GM10266 (cell line): Measurements from ENCODE around the gene APOBEC3G.

Experiments
- DNase-seq: peaks from one replicate; pipeline ENCODE4 v3.0.0; 2012; ENCODE audit errors: extremely low spot score
- TF ChIP-seq, protein P1 (sequence below): IDR thresholded peaks from 2 replicates; pipeline ENCODE4 v1.5.1; 2012; ENCODE audit warnings: mild to moderate bottlenecking, low read depth; ENCODE audit not compliant: control insufficient read depth, insufficient read depth; ENCODE audit errors: missing control alignments

Gene APOBEC3G

DNA sequence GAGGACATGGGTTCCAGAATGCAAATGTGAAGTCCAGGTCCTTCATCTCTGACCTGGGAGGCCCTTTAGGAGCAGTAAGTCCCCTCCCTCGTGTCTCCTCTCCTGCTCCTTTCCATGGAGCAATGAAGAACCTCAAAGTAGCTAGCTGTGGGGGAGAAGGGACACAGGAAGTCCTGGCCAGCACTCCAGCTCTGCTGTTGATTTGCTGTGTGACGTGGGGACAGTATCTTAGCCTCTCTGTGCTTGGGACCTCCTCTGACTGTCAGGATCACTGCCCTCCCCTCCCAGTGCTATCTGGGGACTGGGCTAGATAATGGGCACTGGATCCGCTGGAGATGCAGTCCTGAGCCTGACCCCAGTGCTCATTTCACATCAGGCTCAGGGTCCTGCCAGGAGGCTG, 18.9 kb downstream of the APOBEC3G start:
- no peak for DNase-seq
- TF ChIP-seq, protein P1, sequence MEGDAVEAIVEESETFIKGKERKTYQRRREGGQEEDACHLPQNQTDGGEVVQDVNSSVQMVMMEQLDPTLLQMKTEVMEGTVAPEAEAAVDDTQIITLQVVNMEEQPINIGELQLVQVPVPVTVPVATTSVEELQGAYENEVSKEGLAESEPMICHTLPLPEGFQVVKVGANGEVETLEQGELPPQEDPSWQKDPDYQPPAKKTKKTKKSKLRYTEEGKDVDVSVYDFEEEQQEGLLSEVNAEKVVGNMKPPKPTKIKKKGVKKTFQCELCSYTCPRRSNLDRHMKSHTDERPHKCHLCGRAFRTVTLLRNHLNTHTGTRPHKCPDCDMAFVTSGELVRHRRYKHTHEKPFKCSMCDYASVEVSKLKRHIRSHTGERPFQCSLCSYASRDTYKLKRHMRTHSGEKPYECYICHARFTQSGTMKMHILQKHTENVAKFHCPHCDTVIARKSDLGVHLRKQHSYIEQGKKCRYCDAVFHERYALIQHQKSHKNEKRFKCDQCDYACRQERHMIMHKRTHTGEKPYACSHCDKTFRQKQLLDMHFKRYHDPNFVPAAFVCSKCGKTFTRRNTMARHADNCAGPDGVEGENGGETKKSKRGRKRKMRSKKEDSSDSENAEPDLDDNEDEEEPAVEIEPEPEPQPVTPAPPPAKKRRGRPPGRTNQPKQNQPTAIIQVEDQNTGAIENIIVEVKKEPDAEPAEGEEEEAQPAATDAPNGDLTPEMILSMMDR: no peak

DNA sequence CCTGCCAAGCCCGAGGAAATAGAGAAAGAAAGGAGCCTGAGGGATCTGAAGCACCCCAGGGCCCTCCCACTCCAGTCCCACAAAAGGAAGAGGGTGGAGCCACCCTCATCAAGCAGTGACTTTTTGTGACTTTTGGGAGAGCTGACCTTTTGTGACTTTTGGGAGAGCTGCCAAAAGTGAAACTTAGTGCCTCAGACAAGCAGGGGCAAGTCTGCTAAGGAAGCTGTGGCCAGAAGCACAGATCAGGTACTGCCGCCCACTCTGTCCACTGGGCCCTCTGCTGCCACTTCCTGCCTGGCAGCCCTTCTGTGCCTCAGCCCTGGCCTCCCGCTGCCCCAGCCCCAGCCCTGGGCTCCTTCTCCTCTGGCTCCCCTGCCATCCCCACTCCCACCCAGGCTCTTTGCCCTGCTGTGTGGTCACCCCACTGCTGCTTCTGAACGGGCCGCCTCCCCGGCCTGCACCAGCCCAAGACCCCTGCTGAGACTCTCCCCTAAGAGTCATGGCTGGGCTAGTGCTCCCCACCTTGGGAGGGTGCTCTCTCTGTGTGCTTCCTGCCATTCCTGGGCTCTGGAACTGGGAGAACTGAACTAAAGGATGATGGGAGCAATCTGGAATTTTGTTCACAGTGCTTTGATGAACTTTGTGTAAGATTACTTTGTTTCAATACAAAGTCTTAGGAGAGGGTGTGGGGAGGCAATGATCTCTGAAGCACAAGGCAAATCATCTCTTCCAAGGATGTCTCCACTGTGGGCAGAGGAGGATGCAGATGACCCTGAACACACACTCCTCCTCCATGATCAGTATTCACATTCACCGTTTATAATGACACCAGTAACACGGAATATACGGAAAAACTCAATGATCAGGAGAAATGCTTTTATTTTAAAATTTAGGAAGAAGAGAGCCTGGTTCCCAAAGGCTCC, 20.3 kb downstream of the APOBEC3G start, which contains the start of gene APOBEC3H:
TSS of gene APOBEC3H (plus strand) at position 147 of the 923 bp plus-strand sequence. CDS start 3,035 bp downstream, outside the sequence.
- TF ChIP-seq, protein P1: no peak
- DNase-seq: peak; percentile 54

DNA sequence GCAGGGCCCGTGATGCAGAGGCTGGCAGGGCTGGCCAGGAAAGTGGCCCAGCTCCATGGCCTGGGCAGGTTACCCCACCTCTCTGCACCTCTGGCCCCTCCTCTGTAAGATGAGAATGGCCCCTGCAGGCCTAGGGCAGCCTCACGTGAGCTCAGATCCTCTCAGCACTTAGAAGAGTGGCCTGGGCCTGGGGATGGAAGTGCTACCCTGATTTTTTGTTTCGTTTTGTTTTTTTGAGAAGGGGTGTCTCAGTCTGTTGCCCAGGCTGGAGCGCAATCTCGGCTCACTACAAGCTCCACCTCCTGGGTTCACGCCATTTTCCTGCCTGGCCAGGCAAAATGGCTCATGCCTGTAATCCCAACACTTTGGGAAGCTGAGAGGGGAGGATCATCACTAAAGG, 21.0 kb downstream of the APOBEC3G start:
- DNase-seq: peak; percentile 58
- TF ChIP-seq, protein P1: no peak

DNA sequence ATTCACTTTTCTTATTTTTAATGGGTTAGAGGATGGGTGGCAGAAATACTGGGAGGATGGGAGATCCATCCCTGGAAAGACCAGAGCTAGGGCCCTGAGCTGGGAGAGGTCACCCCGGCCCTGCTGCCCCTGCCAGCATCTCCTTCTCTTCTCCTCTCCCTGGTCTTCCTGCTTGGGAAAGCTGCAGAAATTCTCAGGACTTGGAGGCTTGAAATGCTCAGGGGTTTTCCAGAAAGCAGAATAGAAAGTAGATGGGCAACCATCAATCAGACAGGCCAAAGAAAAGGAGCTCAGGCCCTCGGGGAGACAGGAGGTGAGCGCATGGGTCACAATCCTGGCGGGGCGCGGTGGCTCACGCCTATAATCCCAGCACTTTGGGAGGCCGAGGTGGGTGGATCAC, 21.5 kb downstream of the APOBEC3G start:
- no peak for DNase-seq
- TF ChIP-seq, protein P1: no peak

DNA sequence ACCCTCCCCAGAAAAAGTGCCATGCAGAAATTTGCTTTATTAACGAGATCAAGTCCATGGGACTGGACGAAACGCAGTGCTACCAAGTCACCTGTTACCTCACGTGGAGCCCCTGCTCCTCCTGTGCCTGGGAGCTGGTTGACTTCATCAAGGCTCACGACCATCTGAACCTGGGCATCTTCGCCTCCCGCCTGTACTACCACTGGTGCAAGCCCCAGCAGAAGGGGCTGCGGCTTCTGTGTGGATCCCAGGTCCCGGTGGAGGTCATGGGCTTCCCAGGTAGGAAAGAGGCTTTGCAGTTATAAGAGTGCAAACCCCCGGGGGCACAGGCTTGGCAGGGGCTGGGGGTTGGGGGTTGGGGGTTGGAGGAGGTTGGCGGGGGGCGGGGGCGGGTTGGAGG, 24.2 kb downstream of the APOBEC3G start:
- no peak for DNase-seq
- TF ChIP-seq, protein P1: no peak

DNA sequence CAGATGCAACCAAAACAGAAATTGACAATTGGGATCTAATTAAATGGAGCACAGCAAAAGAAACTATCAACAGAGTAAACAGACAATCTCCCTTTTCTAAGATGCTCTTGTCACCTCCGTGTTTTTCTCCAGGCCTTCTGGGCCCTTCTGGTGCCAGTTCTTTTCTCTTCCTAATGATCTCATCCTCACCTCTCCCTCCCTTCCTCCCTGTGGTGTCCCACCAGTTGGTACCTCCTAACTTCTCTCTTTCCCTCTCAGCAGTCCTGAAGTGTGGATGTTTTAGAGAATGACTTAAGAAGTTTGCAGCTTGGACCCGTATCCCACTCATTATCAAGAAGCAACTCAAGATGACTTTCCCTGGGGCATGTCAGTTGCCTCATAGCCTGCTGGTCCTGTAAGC, 26.4 kb downstream of the APOBEC3G start:
- TF ChIP-seq, protein P1: no peak
- DNase-seq: no peak

DNA sequence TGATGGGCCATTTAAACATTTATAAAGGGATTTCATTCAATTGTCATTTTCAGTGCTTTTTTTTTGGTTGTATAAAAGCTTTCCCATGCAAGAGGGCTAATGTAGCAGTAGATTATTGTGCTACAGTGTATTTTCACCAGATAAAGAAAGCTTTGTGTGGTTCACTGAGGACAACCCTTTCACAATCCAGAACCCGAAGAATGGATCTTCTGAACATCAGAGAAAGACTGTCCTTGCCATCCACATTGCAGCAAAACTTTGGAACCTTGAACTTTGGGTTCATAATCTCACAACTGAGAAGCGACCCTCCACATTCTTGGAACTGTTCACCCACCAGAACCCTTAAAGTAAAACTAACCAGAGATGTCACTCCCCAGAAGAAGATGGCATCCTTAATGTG, 29.3 kb downstream of the APOBEC3G start:
- DNase-seq: no peak
- TF ChIP-seq, protein P1: no peak
